NB4 (cell line): ENCODE data around the gene TMPRSS9.

ENCODE experiments used
- CTCF ChIP-seq: IDR thresholded peaks from one replicate; pipeline ENCODE4 v1.5.1; 2012; ENCODE audit warnings: low read depth, low read length
- MAX ChIP-seq: IDR thresholded peaks from 2 replicates; pipeline ENCODE4 v1.6.1; 2011; ENCODE audit warnings: low read depth, low read length
- MYC ChIP-seq: IDR thresholded peaks from 2 replicates; pipeline ENCODE4 v1.6.1; 2011; ENCODE audit warnings: low read depth, low read length
- POLR2A ChIP-seq: IDR thresholded peaks from 2 replicates; pipeline ENCODE4 v1.6.1; 2011; ENCODE audit warnings: mild to moderate bottlenecking; ENCODE audit not compliant: insufficient read length; ENCODE audit errors: extremely low read depth

- TF ChIP-seq CTCF (no peak), MAX (no peak), POLR2A (no peak), MYC (no peak)
Measured at GRCh38 chr19:2361246-2362045, 1.4 kb downstream of the TMPRSS9 start.
